ENCODE measurements around the gene RENBP. TPM values are rescaled to one million over a fixed set of nuclear protein-coding genes. Genes with fewer than 3 reads are reported as not detected.

RENBP gene
- total and polyA plus RNA-seq, 7 donors: 0.97 to 4.4 (median 2.9) TPM

DNA sequence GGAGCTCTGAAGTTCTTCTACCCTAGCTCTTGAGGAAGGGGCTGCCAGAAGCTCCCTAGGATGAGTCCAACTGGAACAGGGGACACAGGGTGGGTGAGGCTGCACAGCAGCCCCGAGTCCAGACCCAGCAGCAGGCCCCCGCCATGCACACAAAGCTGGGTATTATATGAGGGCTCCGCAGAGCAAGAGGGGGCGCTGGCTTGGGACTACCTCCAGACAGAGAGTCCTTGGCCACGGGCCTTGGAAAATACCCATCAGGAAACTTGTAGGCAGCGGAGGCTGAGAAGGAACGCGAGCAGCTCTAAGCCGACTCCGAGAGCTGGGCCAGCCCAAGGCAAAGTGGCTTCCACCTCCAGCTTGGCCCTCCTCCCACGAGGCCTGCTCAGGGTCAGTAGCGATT, 19.1 kb upstream of the RENBP start:
- 57 to 79% (median 60%) methylated on average over 3 to 12 of the region's 12 CpGs for WGBS, 3 donors
- DNase-seq: peak in 1 of 2 donors; percentile 47

DNA sequence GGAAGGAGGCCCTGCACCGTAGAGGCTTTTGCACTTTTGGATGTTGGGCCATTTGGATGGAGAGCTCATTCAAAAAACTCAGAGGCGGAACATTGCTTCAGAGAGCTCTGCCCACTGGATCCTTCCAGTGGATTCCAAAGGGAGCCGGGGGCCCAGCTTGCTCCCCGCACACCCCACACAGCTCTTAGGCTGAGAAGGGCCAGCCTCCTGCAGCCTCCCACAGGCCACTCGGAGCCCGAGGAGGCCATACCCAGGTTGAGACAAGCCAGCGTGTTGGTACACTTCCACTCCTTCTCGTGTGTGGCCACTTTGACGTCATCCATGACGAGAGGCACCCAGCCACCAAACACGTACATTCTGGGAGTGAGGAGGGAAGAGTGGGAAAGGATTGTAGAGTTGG, 16.8 kb upstream of the RENBP start:
- Histone ChIP-seq H3K36me3 (ENCODE audit: insufficient read depth in 1 of 2, low read depth in 1 of 2) (peaks cover 2 to 82% of the 10 kb centered on the region in 2 donors), H3K27me3 (ENCODE audit: insufficient read depth in 3 of 3, low read length in 2 of 3) (no peaks in the 10 kb centered on the region), H3K4me3 (no peak overlapping the region), H3K27ac (no peak overlapping the region), H3K4me1 (peaks cover 12% of the 10 kb centered on the region), H3K9me3 (no peaks in the 10 kb centered on the region)
- DNase-seq: no peak
- intact Hi-C loops (cut with DNase I): no loop called here
- TF ChIP-seq, protein P1, sequence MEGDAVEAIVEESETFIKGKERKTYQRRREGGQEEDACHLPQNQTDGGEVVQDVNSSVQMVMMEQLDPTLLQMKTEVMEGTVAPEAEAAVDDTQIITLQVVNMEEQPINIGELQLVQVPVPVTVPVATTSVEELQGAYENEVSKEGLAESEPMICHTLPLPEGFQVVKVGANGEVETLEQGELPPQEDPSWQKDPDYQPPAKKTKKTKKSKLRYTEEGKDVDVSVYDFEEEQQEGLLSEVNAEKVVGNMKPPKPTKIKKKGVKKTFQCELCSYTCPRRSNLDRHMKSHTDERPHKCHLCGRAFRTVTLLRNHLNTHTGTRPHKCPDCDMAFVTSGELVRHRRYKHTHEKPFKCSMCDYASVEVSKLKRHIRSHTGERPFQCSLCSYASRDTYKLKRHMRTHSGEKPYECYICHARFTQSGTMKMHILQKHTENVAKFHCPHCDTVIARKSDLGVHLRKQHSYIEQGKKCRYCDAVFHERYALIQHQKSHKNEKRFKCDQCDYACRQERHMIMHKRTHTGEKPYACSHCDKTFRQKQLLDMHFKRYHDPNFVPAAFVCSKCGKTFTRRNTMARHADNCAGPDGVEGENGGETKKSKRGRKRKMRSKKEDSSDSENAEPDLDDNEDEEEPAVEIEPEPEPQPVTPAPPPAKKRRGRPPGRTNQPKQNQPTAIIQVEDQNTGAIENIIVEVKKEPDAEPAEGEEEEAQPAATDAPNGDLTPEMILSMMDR (IDR thresholded peaks at IDR 0.05): no peak
- WGBS, 3 donors: 88 to 94% (median 94%) methylated on average over 10 to 11 of the region's 11 CpGs
- ATAC-seq: no peak

More for the DNA sequence above, 19.1 kb upstream of the RENBP start:
- Histone ChIP-seq H3K36me3 (ENCODE audit: insufficient read depth in 1 of 2, low read depth in 1 of 2) (peaks cover 2 to 60% of the 10 kb centered on the region in 2 donors), H3K4me1 (peaks cover 34% of the 10 kb centered on the region), H3K9me3 (no peaks in the 10 kb centered on the region), H3K4me3 (no peak overlapping the region), H3K27me3 (ENCODE audit: insufficient read depth in 3 of 3, low read length in 2 of 3) (no peaks in the 10 kb centered on the region), H3K27ac (no peak overlapping the region)
- intact Hi-C loops (cut with DNase I): no loop called here
- TF ChIP-seq, protein P1 (IDR thresholded peaks at IDR 0.05): no peak
- ATAC-seq: no peak

DNA sequence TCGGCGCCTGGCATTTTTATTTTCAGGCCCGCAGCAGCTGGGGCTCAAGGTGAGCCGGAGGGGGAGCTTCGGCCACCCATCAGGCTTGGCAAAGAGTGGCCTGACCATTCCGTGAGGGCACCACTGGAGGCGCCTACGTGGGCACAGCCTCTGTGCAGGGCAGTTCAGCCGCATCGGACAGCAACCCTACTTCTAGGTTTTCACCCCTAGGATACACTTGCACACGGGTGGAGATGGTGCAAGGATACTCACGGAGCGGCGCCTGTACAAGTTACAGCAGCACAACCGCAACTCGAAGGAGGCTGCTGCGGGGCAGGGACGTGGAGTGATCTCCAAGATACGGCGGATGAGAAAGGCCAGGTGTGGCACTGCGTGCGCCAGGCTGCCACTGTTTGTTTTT, 16.3 kb upstream of the RENBP start:
- intact Hi-C loops (cut with DNase I): no loop called here
- WGBS, 3 donors: 86 to 92% (median 86%) methylated on average over 22 of the region's 22 CpGs

DNA sequence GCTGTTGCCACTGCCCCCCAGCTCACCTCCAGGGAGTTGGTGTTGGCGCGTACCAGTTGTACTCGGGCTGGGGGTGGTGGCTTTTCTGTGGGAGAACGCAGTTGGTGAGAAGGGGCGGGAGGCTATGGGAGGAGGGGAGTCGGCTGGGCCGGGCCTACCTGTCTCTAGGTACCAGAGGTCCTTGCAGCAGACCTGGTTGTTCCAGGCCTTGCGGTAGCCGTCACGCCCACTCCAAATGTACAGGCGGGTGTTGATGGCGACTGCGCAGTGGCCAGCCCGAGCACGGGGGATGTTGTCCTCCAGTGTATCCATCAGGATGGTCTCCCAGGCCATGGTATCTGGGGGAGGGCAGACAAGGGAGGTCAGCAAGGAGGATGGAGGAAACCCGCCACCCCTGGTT, 15.6 kb upstream of the RENBP start:
- H3K36me3 ChIP-seq (ENCODE audit: insufficient read depth in 1 of 2, low read depth in 1 of 2): peaks cover 2 to 94% of the 10 kb centered on the region in 2 donors
- no peaks in the 10 kb centered on the region for H3K9me3 ChIP-seq

More for the DNA sequence above, 16.3 kb upstream of the RENBP start:
- Histone ChIP-seq H3K27me3 (ENCODE audit: insufficient read depth in 3 of 3, low read length in 2 of 3) (no peaks in the 10 kb centered on the region), H3K36me3 (ENCODE audit: insufficient read depth in 1 of 2, low read depth in 1 of 2) (peaks cover 2 to 87% of the 10 kb centered on the region in 2 donors), H3K27ac (no peak overlapping the region), H3K4me3 (no peak overlapping the region), H3K4me1 (peaks cover 12% of the 10 kb centered on the region), H3K9me3 (no peaks in the 10 kb centered on the region)
- ATAC-seq (no peak), DNase-seq (no peak)
- TF ChIP-seq, protein P1 (IDR thresholded peaks at IDR 0.05): no peak

More for the DNA sequence above, 15.6 kb upstream of the RENBP start:
- H3K27me3 ChIP-seq (ENCODE audit: insufficient read depth in 3 of 3, low read length in 2 of 3): no peaks in the 10 kb centered on the region
- TF ChIP-seq, protein P1 (IDR thresholded peaks at IDR 0.05): no peak
- H3K4me1 ChIP-seq: peaks cover 8% of the 10 kb centered on the region
- DNase-seq (peak in 1 of 2 donors; percentile 48), ATAC-seq (no peak)
- intact Hi-C loops (cut with DNase I): no loop called here
- H3K4me3 ChIP-seq: no peak overlapping the region
- no peak overlapping the region for H3K27ac ChIP-seq
- WGBS, 3 donors: 93 to 99% (median 94%) methylated on average over 10 to 16 of the region's 16 CpGs

Measured in psoas muscle (tissue), 8 donors.